ENCODE measurements around the gene FHOD1.

DNA sequence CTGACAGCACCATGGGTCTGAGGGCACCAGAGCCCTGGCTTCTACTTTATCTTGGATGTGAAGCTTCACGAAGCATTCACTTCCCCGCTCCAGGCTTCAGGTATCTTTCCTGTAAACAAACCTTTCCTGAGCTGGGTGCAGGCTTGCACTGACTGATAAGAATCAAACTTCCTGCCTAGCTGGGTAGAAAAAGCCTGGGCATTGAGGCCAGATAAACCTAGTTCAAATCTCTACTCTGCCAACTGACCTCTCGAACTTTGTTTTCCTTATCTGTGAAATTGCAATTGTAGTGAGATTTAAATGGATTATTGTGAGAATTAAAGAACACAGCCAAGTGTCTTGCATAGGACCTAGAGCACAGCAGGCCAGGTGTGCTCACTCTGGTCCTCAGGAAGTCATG lies 23.3 kb downstream of the FHOD1 start:
- TF ChIP-seq, protein P1, sequence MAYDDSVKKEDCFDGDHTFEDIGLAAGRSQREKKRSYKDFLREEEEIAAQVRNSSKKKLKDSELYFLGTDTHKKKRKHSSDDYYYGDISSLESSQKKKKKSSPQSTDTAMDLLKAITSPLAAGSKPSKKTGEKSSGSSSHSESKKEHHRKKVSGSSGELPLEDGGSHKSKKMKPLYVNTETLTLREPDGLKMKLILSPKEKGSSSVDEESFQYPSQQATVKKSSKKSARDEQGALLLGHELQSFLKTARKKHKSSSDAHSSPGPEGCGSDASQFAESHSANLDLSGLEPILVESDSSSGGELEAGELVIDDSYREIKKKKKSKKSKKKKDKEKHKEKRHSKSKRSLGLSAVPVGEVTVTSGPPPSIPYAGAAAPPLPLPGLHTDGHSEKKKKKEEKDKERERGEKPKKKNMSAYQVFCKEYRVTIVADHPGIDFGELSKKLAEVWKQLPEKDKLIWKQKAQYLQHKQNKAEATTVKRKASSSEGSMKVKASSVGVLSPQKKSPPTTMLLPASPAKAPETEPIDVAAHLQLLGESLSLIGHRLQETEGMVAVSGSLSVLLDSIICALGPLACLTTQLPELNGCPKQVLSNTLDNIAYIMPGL (CRISPR knock-in tag; IDR thresholded peaks at IDR 0.05; ENCODE audit: borderline replicate concordance in 1 of 2, low read depth in 1 of 2): no peak
- TF ChIP-seq ZNF274 (CRISPR knock-in tag; IDR thresholded peaks at IDR 0.05) (no peak), MXI1 (IDR thresholded peaks at IDR 0.05; ENCODE audit: borderline replicate concordance, low read depth, low read length) (no peak)
